ENCODE data around the gene MLNR.

The MLNR gene

DNA sequence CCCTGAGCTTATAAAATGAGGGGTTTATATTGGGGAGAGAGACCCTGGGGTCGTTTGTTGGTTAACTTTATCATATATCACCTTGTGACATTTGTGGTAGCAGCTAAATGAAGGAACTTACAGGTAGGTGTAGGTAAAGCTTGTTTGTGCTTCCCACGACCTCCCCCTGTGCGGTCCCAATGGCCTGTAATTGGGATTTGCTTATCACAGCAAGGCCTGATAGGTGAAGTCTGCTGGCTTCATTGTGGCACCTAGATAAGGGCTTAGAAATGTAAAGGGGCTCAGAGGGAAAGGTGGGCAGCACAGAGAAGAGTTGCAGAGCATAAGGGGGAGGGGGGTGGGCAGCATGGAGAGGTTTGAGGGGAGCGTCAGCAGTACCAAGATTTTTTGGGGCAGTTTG is 35.5 kb upstream of the MLNR start:
- Histone ChIP-seq H3K9ac (ENCODE audit: low read length) (no peak overlapping the region), H4K20me1 (ENCODE audit: insufficient read depth, low read length) (no peaks in the 10 kb centered on the region), H3F3A (ENCODE audit: insufficient read depth, low read length) (no peaks in the 10 kb centered on the region), H2AFZ (ENCODE audit: low read length) (no peak overlapping the region), H3K4me1 (ENCODE audit: insufficient read depth, low read length, severe bottlenecking) (no peaks in the 10 kb centered on the region), H3K36me3 (ENCODE audit: insufficient read depth, low read length) (peaks cover 53% of the 10 kb centered on the region), H3K79me2 (ENCODE audit: insufficient read depth, low read length) (no peaks in the 10 kb centered on the region), H3K4me2 (ENCODE audit: low read length) (no peak overlapping the region), H3K27me3 (ENCODE audit: insufficient read depth, low read length) (no peaks in the 10 kb centered on the region), H3K4me3 (ENCODE audit: low read depth, low read length, poor library complexity, severe bottlenecking) (no peak overlapping the region), H3K9me3 (ENCODE audit: low read length) (no peaks in the 10 kb centered on the region), H3K27ac (ENCODE audit: low read depth, low read length, poor library complexity, severe bottlenecking) (no peak overlapping the region), H3K9me2 (ENCODE audit: low read depth, low read length) (no peaks in the 10 kb centered on the region)
- TF ChIP-seq EZH2 (IDR thresholded peaks at IDR 0.05; ENCODE audit: borderline replicate concordance, low read length), result no peak
- TF ChIP-seq, protein P1, sequence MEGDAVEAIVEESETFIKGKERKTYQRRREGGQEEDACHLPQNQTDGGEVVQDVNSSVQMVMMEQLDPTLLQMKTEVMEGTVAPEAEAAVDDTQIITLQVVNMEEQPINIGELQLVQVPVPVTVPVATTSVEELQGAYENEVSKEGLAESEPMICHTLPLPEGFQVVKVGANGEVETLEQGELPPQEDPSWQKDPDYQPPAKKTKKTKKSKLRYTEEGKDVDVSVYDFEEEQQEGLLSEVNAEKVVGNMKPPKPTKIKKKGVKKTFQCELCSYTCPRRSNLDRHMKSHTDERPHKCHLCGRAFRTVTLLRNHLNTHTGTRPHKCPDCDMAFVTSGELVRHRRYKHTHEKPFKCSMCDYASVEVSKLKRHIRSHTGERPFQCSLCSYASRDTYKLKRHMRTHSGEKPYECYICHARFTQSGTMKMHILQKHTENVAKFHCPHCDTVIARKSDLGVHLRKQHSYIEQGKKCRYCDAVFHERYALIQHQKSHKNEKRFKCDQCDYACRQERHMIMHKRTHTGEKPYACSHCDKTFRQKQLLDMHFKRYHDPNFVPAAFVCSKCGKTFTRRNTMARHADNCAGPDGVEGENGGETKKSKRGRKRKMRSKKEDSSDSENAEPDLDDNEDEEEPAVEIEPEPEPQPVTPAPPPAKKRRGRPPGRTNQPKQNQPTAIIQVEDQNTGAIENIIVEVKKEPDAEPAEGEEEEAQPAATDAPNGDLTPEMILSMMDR (IDR thresholded peaks at IDR 0.05; ENCODE audit: low read length), result no peak

DNA sequence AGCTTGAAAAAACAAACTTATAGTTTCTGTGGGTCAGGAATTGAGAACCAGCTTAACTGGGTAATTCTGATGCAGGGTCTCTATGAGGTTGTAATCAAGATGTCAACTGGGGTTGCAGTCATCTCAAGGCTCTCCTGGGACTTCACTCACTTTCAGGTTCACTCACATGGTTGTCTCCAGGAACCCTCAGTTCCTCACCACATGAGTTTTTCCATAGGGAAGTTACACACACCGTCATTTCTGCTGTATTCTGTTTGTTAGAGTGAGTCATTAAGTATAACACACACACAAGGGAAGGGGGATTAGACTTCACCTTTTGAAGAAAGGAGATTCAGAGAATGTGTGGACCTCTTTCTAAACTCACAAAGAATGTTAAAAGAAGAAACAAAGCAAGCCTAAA is 34.9 kb upstream of the MLNR start:
- no peaks in the 10 kb centered on the region for H3F3A ChIP-seq (ENCODE audit: insufficient read depth, low read length)
- H3K4me2 ChIP-seq (ENCODE audit: low read length), result no peak overlapping the region
- H4K20me1 ChIP-seq (ENCODE audit: insufficient read depth, low read length), result no peaks in the 10 kb centered on the region
- H3K9me3 ChIP-seq (ENCODE audit: low read length), result no peaks in the 10 kb centered on the region
- TF ChIP-seq EZH2 (IDR thresholded peaks at IDR 0.05; ENCODE audit: borderline replicate concordance, low read length), result no peak
- TF ChIP-seq, protein P1 (IDR thresholded peaks at IDR 0.05; ENCODE audit: low read length), result no peak
- H3K9ac ChIP-seq (ENCODE audit: low read length), result no peak overlapping the region
- no peak overlapping the region for H3K27ac ChIP-seq (ENCODE audit: low read depth, low read length, poor library complexity, severe bottlenecking)
- H3K79me2 ChIP-seq (ENCODE audit: insufficient read depth, low read length), result no peaks in the 10 kb centered on the region
- no peak overlapping the region for H3K4me3 ChIP-seq (ENCODE audit: low read depth, low read length, poor library complexity, severe bottlenecking)
- H3K27me3 ChIP-seq (ENCODE audit: insufficient read depth, low read length), result no peaks in the 10 kb centered on the region
- H3K4me1 ChIP-seq (ENCODE audit: insufficient read depth, low read length, severe bottlenecking), result no peaks in the 10 kb centered on the region
- H3K9me2 ChIP-seq (ENCODE audit: low read depth, low read length), result no peaks in the 10 kb centered on the region
- no peak overlapping the region for H2AFZ ChIP-seq (ENCODE audit: low read length)
- peaks cover 52% of the 10 kb centered on the region for H3K36me3 ChIP-seq (ENCODE audit: insufficient read depth, low read length)

- H3K9me3 ChIP-seq (ENCODE audit: low read length), result no peaks in the 10 kb centered on the region
- no peak overlapping the region for H2AFZ ChIP-seq (ENCODE audit: low read length)
- H3K36me3 ChIP-seq (ENCODE audit: insufficient read depth, low read length), result peaks cover 54% of the 10 kb centered on the region
- H3F3A ChIP-seq (ENCODE audit: insufficient read depth, low read length), result no peaks in the 10 kb centered on the region
- H4K20me1 ChIP-seq (ENCODE audit: insufficient read depth, low read length), result no peaks in the 10 kb centered on the region
- no peak overlapping the region for H3K9ac ChIP-seq (ENCODE audit: low read length)
- H3K9me2 ChIP-seq (ENCODE audit: low read depth, low read length), result no peaks in the 10 kb centered on the region
- no peaks in the 10 kb centered on the region for H3K27me3 ChIP-seq (ENCODE audit: insufficient read depth, low read length)
- no peak overlapping the region for H3K4me3 ChIP-seq (ENCODE audit: low read depth, low read length, poor library complexity, severe bottlenecking)
- no peak overlapping the region for H3K4me2 ChIP-seq (ENCODE audit: low read length)
- TF ChIP-seq, protein P1 (IDR thresholded peaks at IDR 0.05; ENCODE audit: low read length), result no peak
- TF ChIP-seq EZH2 (IDR thresholded peaks at IDR 0.05; ENCODE audit: borderline replicate concordance, low read length), result no peak
- no peaks in the 10 kb centered on the region for H3K4me1 ChIP-seq (ENCODE audit: insufficient read depth, low read length, severe bottlenecking)
- no peaks in the 10 kb centered on the region for H3K79me2 ChIP-seq (ENCODE audit: insufficient read depth, low read length)
- H3K27ac ChIP-seq (ENCODE audit: low read depth, low read length, poor library complexity, severe bottlenecking), result no peak overlapping the region
Measured at GRCh38 chr13:49190901-49191300, 29.2 kb upstream of the MLNR start.

All from OCI-LY1 (cell line).